BJ (cell line): ENCODE measurements around the gene TMEM74B. TPM values are rescaled to one million over a fixed set of nuclear protein-coding genes. Genes with fewer than 3 reads are reported as not detected.
"Not testable (repeated sequence)": the region's sequence is repeated elsewhere in the genome, so short reads cannot be mapped to it uniquely, and the experiment has no call there.

Source experiments
- CTCF ChIA-PET: fragments of 350-600 bp; formaldehyde crosslinking; extraction: SDS; loops from one replicate; lab custom pipeline; 2021; ENCODE audit warnings: antibody characterized with exemption, inconsistent platforms; lab: Yijun Ruan, JAX
- POLR2A ChIA-PET: fragments of 300-600 bp; sonication (Branson Sonifier 250); formaldehyde crosslinking; extraction: SDS; loops from one replicate; lab custom pipeline; 2021; ENCODE audit warnings: antibody characterized with exemption; lab: Charles Lee
- DNase-seq: peaks from one replicate; pipeline ENCODE4 v3.0.0-alpha.2; 2011; ENCODE audit warnings: low read depth
- H3K27me3 ChIP-seq: 2 replicates; pipeline ENCODE4 v1.6.0; 2011; ENCODE audit warnings: low read length; ENCODE audit not compliant: control insufficient read depth, insufficient read depth
- H3K36me3 ChIP-seq: 2 replicates; pipeline ENCODE4 v1.5.1; 2011; ENCODE audit warnings: low read length; ENCODE audit not compliant: control insufficient read depth, insufficient read depth
- H3K4me3 ChIP-seq: 2 replicates; pipeline ENCODE4 v1.5.1; 2011; ENCODE audit warnings: low read depth, mild to moderate bottlenecking, control low read depth, low read length
- CTCF ChIP-seq: IDR thresholded peaks from 2 replicates; pipeline ENCODE4 v1.5.1; 2011; ENCODE audit warnings: low read depth, mild to moderate bottlenecking, control low read depth, inconsistent platforms, low read length, moderate library complexity; ENCODE audit not compliant: insufficient read depth
- polyA plus RNA-seq: library from polyadenylated mRNA; depleted of rRNA; stranded (reverse); fragments of >200 nt; gene quantifications from 2 replicates; pipeline ENCODE4 v1.2.3, GENCODE V29; 2011

The TMEM74B gene
- polyA plus RNA-seq, 1 experiment: 0.04 TPM

- ChIA-PET POLR2A (no interaction called here), CTCF (interaction anchor here (1.6 kb wide), 1 partner anchor 10 kb away, joined by 5 read pairs; no protein-coding TSS in a partner anchor)
- no peak for DNase-seq
- H3K36me3 ChIP-seq: peaks cover 8% of the 10 kb centered on the region
- no peaks in the 10 kb centered on the region for H3K27me3 ChIP-seq
- no peak overlapping the region for H3K4me3 ChIP-seq
- TF ChIP-seq CTCF: no peak
Measured at GRCh38 chr20:1150968-1151367, 33.8 kb downstream of the TMEM74B start.

- Histone ChIP-seq H3K27me3 (no peaks in the 10 kb centered on the region), H3K4me3 (no peak overlapping the region), H3K36me3 (peaks cover 11% of the 10 kb centered on the region)
- ChIA-PET POLR2A (no interaction called here), CTCF (interaction anchor here (0.6 kb wide), 1 partner anchor 63 kb away, joined by 3 read pairs; no protein-coding TSS in a partner anchor)
- no peak for DNase-seq
- no peak for TF ChIP-seq CTCF
Measured at GRCh38 chr20:1150218-1150617, 34.6 kb downstream of the TMEM74B start.

- CTCF ChIA-PET, H3K4me3 ChIP-seq, DNase-seq, POLR2A ChIA-PET, H3K27me3 ChIP-seq: not testable (repeated sequence)
- peaks cover 11% of the 10 kb centered on the region for H3K36me3 ChIP-seq
Measured at GRCh38 chr20:1149812-1150211, 35.0 kb downstream of the TMEM74B start.

GRCh38 chr20:1146957-1147356 is 37.8 kb downstream of the TMEM74B start:
- ChIA-PET POLR2A (no interaction called here), CTCF (no interaction called here)
- Histone ChIP-seq H3K27me3 (no peaks in the 10 kb centered on the region), H3K4me3 (no peak overlapping the region), H3K36me3 (peaks cover 8% of the 10 kb centered on the region)
- no peak for TF ChIP-seq CTCF
- DNase-seq: no peak

GRCh38 chr20:1144401-1145172 is 40.2 kb downstream of the TMEM74B start:
- ChIA-PET POLR2A (no interaction called here), CTCF (no interaction called here)
- DNase-seq: no peak
- Histone ChIP-seq H3K4me3 (no peak overlapping the region), H3K27me3 (no peaks in the 10 kb centered on the region), H3K36me3 (peaks cover 8% of the 10 kb centered on the region)
- TF ChIP-seq CTCF: no peak
